Peyer's patch (tissue), 4 donors: ENCODE results near the gene PRSS12.

ENCODE experiments used
- CTCF ChIP-seq, 6 experiments: fragments of 450-650 bp in 4 of 6; fragments of 200-600 bp in 2 of 6; sonication (generic) in 1 of 6; IDR thresholded peaks; one replicate each; pipeline ENCODE4 v1.5.1; 2017 to 2019; ENCODE audit warnings: antibody characterized with exemption in 6 of 6, mild to moderate bottlenecking in 3 of 6, moderate library complexity in 1 of 6
- POLR2A ChIP-seq, 2 donors: fragments of 450-650 bp; IDR thresholded peaks; one replicate each; pipeline ENCODE4 v1.5.1; 2017; ENCODE audit warnings: antibody characterized with exemption in 2 of 2, mild to moderate bottlenecking in 2 of 2, moderate library complexity in 2 of 2

GRCh38 chr4:118286685-118287084 is 66.1 kb downstream of the PRSS12 start:
- no peak for TF ChIP-seq POLR2A (IDR thresholded peaks at IDR 0.05)
- TF ChIP-seq CTCF (IDR thresholded peaks at IDR 0.05), result no peak
